CD4-positive, alpha-beta memory T cell (primary cell): ENCODE measurements around the gene MTCL3.

Source experiments
- CTCF ChIA-PET: fragments of 350-600 bp; sonication (Branson Sonifier 250); formaldehyde crosslinking; loops from one replicate; lab custom pipeline; 2021; ENCODE audit warnings: inconsistent platforms; ENCODE audit not compliant: partially characterized antibody; lab: Charles Lee
- POLR2A ChIA-PET: fragments of 350-600 bp; sonication (Branson Sonifier 250); formaldehyde crosslinking; loops from one replicate; lab custom pipeline; 2021; ENCODE audit not compliant: partially characterized antibody; lab: Charles Lee
- DNase-seq, 5 donors: peaks; one replicate each; pipeline versions ENCODE4 v3.0.0 to v3.0.0-alpha.2; 2020 to 2022; ENCODE audit warnings: mixed read lengths in 1 of 5
- H3K27ac ChIP-seq: one replicate; pipeline ENCODE4 v1.7.0; 2013; ENCODE audit warnings: low read depth, low read length
- H3K27me3 ChIP-seq: 2 replicates; pipeline ENCODE4 v1.7.0; 2013; ENCODE audit warnings: mild to moderate bottlenecking, low read length, moderate library complexity; ENCODE audit not compliant: insufficient read depth
- H3K36me3 ChIP-seq: 2 replicates; pipeline ENCODE4 v1.7.0; 2013; ENCODE audit warnings: mild to moderate bottlenecking, low read length, moderate library complexity; ENCODE audit not compliant: insufficient read depth
- H3K4me1 ChIP-seq: 2 replicates; pipeline ENCODE4 v1.7.0; 2013; ENCODE audit warnings: mild to moderate bottlenecking, low read length, moderate library complexity; ENCODE audit not compliant: insufficient read depth
- H3K4me3 ChIP-seq, 2 donors: one replicate each; pipeline ENCODE4 v1.7.0; 2013; ENCODE audit warnings: low read length in 2 of 2, mild to moderate bottlenecking in 1 of 2
- H3K9me3 ChIP-seq, 2 donors: one replicate each; pipeline ENCODE4 v1.7.0; 2013; ENCODE audit warnings: low read length in 2 of 2, control low read depth in 1 of 2; ENCODE audit not compliant: control insufficient read depth in 1 of 2
- H3K27ac Mint-ChIP-seq, 7 donors: one replicate each; pipeline ENCODE4 v1.8.0; 2020 to 2021; ENCODE audit warnings: mixed read lengths in 7 of 7, mild to moderate bottlenecking in 6 of 7, inconsistent platforms in 3 of 7, moderate library complexity in 3 of 7
- H3K27me3 Mint-ChIP-seq, 2 donors: one replicate each; pipeline ENCODE4 v1.8.0; 2020 to 2021; ENCODE audit warnings: mixed read lengths in 2 of 2
- H3K36me3 Mint-ChIP-seq, 2 donors: one replicate each; pipeline ENCODE4 v1.8.0; 2020 to 2021; ENCODE audit warnings: mixed read lengths in 2 of 2, inconsistent platforms in 1 of 2, mild to moderate bottlenecking in 1 of 2
- H3K4me1 Mint-ChIP-seq, 4 donors: one replicate each; pipeline ENCODE4 v1.8.0; 2020 to 2021; ENCODE audit warnings: mixed read lengths in 4 of 4, mild to moderate bottlenecking in 1 of 4
- H3K4me3 Mint-ChIP-seq, 8 donors: one replicate each; pipeline ENCODE4 v1.8.0; 2020 to 2021; ENCODE audit warnings: mixed read lengths in 8 of 8, mild to moderate bottlenecking in 7 of 8, moderate library complexity in 6 of 8, inconsistent platforms in 3 of 8
- H3K9me3 Mint-ChIP-seq, 8 donors: one replicate each; pipeline ENCODE4 v1.8.0; 2020 to 2021; ENCODE audit warnings: mixed read lengths in 8 of 8, mild to moderate bottlenecking in 5 of 8, inconsistent platforms in 3 of 8, moderate library complexity in 1 of 8
- intact Hi-C: fragments of 100-400 bp; cut with micrococcal nuclease; formaldehyde crosslinking; loops from one replicate; pipeline ENCODE4 v1.15.1; 2023

MTCL3 gene

DNA sequence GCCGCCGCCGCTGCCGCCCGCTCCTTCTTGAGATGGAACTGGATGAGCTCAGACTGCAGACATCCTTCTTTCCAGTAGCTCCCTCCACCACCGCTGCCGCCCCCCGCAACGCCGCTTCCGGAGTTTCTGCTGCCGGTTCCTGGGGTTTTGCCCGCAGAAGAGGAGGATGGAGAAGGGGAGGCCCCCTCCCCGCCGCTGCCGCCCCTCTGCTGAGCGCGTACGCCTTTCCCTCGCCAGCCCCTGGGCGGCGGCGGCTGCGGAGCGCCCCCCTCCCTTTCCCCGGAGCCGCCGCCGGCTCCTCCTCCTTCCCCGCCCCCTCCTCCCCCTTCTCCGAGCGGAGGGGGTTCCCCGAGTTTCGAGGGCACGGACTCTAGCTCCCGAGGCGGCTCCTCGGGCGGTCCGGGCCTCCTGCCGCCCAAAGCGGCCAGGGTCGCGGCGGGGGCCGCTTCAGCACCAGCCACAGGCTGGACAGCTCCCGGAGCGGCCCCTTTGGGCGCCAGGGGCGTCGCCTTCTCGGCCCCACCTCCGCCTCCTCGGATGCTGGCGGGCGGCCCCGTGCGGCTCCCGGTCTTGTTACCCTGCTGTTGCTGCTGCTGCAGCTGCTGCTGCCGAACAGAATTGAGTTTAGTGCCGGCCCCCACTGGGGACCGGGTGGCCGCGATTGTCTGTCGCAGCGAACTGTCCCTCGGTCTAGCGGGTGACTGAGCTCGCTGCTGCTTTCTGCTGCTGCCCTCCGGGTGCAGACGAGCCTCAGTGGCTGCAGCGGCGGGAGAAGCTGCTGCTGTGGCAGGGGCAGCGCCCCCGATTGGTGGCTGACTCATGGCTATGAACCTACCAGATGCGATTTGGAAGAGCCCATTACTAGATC is 3.1 kb downstream of the MTCL3 start:
- Mint-ChIP-seq H3K36me3 (peaks cover 2 to 7% of the 10 kb centered on the region in 2 donors), H3K4me3 (peak overlapping the region; percentile 83 to 96 (median 92)), H3K9me3 (no peaks in the 10 kb centered on the region), H3K27me3 (peaks cover 9 to 15% of the 10 kb centered on the region in 2 donors), H3K27ac (peak overlapping the region; percentile 43 to 93 (median 88)), H3K4me1 (peaks cover 26 to 51% (median 38%) of the 10 kb centered on the region in 4 donors)
- no peaks in the 10 kb centered on the region for H3K36me3 ChIP-seq
- peak overlapping the region; percentile 50 for H3K27ac ChIP-seq
- intact Hi-C loops, result loop anchor here (1.0 to 5.0 kb wide), 6 partner anchors 23 to 1734 kb away; partner anchors contain the start of gene ECHDC1
- peaks cover 40% of the 10 kb centered on the region for H3K4me1 ChIP-seq
- POLR2A ChIA-PET, result interaction anchor here (0.8 to 3.3 kb wide), 12 partner anchors 16 to 1735 kb away, joined by 3 to 31 read pairs (median 4); partner anchors contain the start of genes ECHDC1, RNF146 and TRMT11
- no peaks in the 10 kb centered on the region for H3K9me3 ChIP-seq
- peak overlapping the region; percentile 54 to 61 for H3K4me3 ChIP-seq
- H3K27me3 ChIP-seq, result peaks cover 16% of the 10 kb centered on the region
- peak; percentile 74 to 82 (median 79) for DNase-seq
- CTCF ChIA-PET, result interaction anchor here (0.6 to 9.0 kb wide), 34 partner anchors 8 to 1983 kb away, joined by 3 to 125 read pairs (median 4); partner anchors contain the start of genes HINT3, PTPRK and RNF146

DNA sequence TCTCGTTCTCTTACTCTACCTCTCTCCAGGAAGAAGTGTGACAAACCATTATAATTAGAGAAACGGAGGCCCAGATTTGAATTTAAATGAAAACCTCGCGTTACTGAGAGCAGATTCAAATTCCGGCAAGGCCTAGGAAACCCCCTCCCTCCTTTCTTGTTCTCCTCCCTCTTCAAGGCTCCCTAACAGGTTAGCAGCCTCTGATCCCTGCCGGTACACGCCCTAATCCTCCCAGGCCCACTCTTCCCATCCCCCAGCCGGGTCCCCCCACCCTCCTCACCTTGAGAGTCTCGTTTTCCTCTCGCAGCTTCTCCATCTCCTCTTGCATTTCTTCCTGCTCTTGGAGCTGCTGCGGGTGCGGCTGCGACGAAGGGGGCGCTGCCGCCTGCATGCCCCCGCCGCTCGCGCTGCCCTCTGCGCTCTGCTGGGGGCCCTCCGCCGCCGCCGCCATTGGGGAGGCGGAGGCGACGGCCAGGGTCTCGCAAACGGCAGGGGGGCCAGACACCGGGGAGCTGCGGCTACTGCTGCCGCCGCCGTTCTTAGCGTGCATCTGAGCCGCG is 3.8 kb downstream of the MTCL3 start:
- peaks cover 13% of the 10 kb centered on the region for H3K27me3 ChIP-seq
- Mint-ChIP-seq H3K27ac (peak overlapping the region; percentile 64 to 93 (median 89)), H3K9me3 (no peaks in the 10 kb centered on the region), H3K36me3 (peaks cover 2 to 9% of the 10 kb centered on the region in 2 donors), H3K27me3 (peaks cover 9 to 15% of the 10 kb centered on the region in 2 donors), H3K4me1 (peaks cover 26 to 51% (median 38%) of the 10 kb centered on the region in 4 donors), H3K4me3 (peak overlapping the region; percentile 83 to 96 (median 94))
- CTCF ChIA-PET, result interaction anchor here (1.0 to 9.0 kb wide), 20 partner anchors 8 to 1984 kb away, joined by 3 to 125 read pairs (median 6); partner anchors contain the start of genes PTPRK and RNF146
- intact Hi-C loops, result loop anchor here (5.0 kb wide), 1 partner anchor 1733 kb away; no protein-coding TSS in a partner anchor
- peak in 1 of 5 donors; percentile 55 for DNase-seq
- no peaks in the 10 kb centered on the region for H3K36me3 ChIP-seq
- no peaks in the 10 kb centered on the region for H3K9me3 ChIP-seq
- H3K4me3 ChIP-seq, result peak overlapping the region; percentile 25 to 61
- H3K4me1 ChIP-seq, result peaks cover 40% of the 10 kb centered on the region
- POLR2A ChIA-PET, result interaction anchor here (0.9 to 3.3 kb wide), 8 partner anchors 15 to 1735 kb away, joined by 3 to 31 read pairs (median 3); partner anchors contain the start of gene RNF146
- H3K27ac ChIP-seq, result peak overlapping the region; percentile 50

DNA sequence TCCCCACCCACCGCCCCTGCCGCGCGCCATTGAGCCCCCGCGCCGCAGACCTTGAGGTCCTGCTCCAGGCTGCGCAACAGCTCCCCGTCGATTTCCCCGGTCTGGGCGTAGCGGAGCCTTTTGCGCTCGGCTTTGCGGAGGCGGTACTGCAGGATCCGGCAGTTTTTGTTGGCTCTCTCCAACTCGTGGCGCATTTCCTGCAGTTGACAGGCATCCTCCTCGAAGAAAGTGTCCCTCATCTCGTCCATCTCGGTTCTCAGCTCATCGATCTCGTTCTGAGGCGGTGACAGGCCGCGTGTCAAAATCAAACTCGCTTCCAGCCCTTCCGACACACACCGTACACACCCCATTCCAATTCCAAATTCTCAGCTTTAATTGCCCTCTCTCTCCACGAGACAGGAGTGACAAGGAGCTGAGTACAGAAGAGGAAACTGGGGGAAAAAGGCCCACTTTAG is 4.3 kb downstream of the MTCL3 start:
- peaks cover 40% of the 10 kb centered on the region for H3K4me1 ChIP-seq
- Mint-ChIP-seq H3K27me3 (peaks cover 5 to 12% of the 10 kb centered on the region in 2 donors), H3K27ac (peak overlapping the region; percentile 64 to 93 (median 89)), H3K9me3 (no peaks in the 10 kb centered on the region), H3K36me3 (peaks cover 2 to 14% of the 10 kb centered on the region in 2 donors), H3K4me1 (peaks cover 26 to 51% (median 38%) of the 10 kb centered on the region in 4 donors), H3K4me3 (peak overlapping the region; percentile 83 to 96 (median 94))
- peak overlapping the region; percentile 25 to 61 for H3K4me3 ChIP-seq
- CTCF ChIA-PET, result interaction anchor here (1.1 to 9.0 kb wide), 11 partner anchors 7 to 249 kb away, joined by 3 to 125 read pairs (median 26); partner anchors contain the start of gene RNF146
- peak overlapping the region; percentile 50 for H3K27ac ChIP-seq
- intact Hi-C loops, result loop anchor here (5.0 kb wide), 1 partner anchor 1732 kb away; no protein-coding TSS in a partner anchor
- DNase-seq, result peak; percentile 52 to 73 (median 64)
- no peaks in the 10 kb centered on the region for H3K9me3 ChIP-seq
- POLR2A ChIA-PET, result interaction anchor here (1.2 to 3.3 kb wide), 5 partner anchors 14 to 248 kb away, joined by 3 to 31 read pairs (median 6); partner anchors contain the start of gene RNF146
- no peaks in the 10 kb centered on the region for H3K36me3 ChIP-seq
- peaks cover 8% of the 10 kb centered on the region for H3K27me3 ChIP-seq

DNA sequence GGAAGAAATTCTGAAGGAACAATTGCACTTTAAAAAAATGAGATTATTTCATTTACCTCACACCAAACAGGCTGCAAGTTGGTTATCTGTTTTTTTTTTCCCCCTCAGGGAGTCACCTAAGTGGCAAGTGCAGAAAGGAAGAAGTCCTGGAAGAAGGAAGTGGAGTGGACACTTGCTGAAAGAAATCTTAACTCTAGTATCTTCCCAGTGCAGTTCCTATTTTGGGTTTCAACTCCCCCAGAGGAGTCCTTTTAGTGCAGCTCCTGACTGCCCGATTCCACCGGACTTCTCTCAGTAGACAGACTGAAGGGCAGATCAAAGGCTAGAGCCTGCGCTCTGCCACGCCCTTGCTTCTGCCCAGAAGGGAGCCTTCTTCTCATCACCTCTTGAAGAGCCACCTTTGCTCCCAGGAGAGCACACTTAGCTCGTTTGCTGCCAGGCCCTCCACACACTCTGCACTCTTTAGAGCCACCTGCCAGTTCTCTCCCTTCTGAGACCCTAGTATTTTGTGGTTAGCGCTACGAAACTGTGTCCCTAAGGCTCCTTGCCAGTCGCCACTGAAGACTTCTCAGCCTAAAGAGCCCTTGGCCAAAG is 4.9 kb downstream of the MTCL3 start:
- peak overlapping the region in 1 of 2 donors; percentile 61 for H3K4me3 ChIP-seq
- no peaks in the 10 kb centered on the region for H3K9me3 ChIP-seq
- ChIA-PET CTCF (interaction anchor here (1.1 to 9.0 kb wide), 10 partner anchors 7 to 248 kb away, joined by 3 to 125 read pairs (median 34); partner anchors contain the start of gene RNF146), POLR2A (interaction anchor here (1.2 to 3.3 kb wide), 4 partner anchors 17 to 247 kb away, joined by 3 to 31 read pairs (median 11); partner anchors contain the start of gene RNF146)
- peak overlapping the region; percentile 50 for H3K27ac ChIP-seq
- H3K27me3 ChIP-seq, result peaks cover 3% of the 10 kb centered on the region
- H3K36me3 ChIP-seq, result no peaks in the 10 kb centered on the region
- H3K27me3 Mint-ChIP-seq, result peaks cover 2 to 9% of the 10 kb centered on the region in 2 donors
- DNase-seq, result no peak
- intact Hi-C loops, result no loop called here
- peak overlapping the region in 6 of 7 donors; percentile 33 to 93 (median 87) for H3K27ac Mint-ChIP-seq
- H3K4me1 Mint-ChIP-seq, result peaks cover 23 to 47% (median 35%) of the 10 kb centered on the region in 4 donors
- H3K36me3 Mint-ChIP-seq, result peaks cover 2 to 17% of the 10 kb centered on the region in 2 donors
- peaks cover 35% of the 10 kb centered on the region for H3K4me1 ChIP-seq
- H3K9me3 Mint-ChIP-seq, result no peaks in the 10 kb centered on the region
- H3K4me3 Mint-ChIP-seq, result peak overlapping the region; percentile 83 to 96 (median 94)

DNA sequence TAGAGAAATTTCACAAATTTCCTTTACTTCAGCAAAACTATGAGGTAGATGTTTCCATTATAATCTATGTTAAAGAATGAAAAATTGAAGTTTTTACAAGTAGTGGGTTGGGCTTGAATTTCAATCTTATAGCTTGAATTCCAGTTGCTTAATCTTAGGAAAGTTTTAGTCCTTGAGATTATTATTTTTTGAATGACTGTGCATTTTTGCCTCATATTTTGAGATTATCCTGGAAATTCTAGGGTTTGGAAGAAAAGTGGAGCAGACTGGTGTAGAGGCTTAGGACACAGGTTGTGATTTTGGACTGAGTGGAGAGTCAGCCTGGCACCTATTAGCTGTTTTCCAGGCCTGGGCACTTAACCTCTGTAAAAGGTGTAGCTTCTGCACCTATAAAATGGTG is 5.7 kb downstream of the MTCL3 start:
- H3K27ac ChIP-seq, result no peak overlapping the region
- Mint-ChIP-seq H3K27me3 (peaks cover 0 to 2% of the 10 kb centered on the region in 2 donors), H3K27ac (peak overlapping the region in 2 of 7 donors; percentile 54 to 89), H3K9me3 (no peaks in the 10 kb centered on the region), H3K4me3 (peak overlapping the region in 2 of 8 donors; percentile 46 to 93), H3K4me1 (peaks cover 16 to 39% (median 27%) of the 10 kb centered on the region in 4 donors), H3K36me3 (peaks cover 8 to 24% of the 10 kb centered on the region in 2 donors)
- ChIA-PET CTCF (interaction anchor here (1.6 to 9.0 kb wide), 3 partner anchors 14 to 27 kb away, joined by 4 to 125 read pairs (median 68); no protein-coding TSS in a partner anchor), POLR2A (no interaction called here)
- intact Hi-C loops, result no loop called here
- no peaks in the 10 kb centered on the region for H3K9me3 ChIP-seq
- H3K27me3 ChIP-seq, result no peaks in the 10 kb centered on the region
- no peak overlapping the region for H3K4me3 ChIP-seq
- no peak for DNase-seq
- H3K4me1 ChIP-seq, result peaks cover 28% of the 10 kb centered on the region
- H3K36me3 ChIP-seq, result no peaks in the 10 kb centered on the region

GRCh38 chr6:127510876-127511275 is 8.3 kb downstream of the MTCL3 start:
- CTCF ChIA-PET, result interaction anchor here (1.0 to 9.0 kb wide), 3 partner anchors 6 to 25 kb away, joined by 3 to 125 read pairs (median 49); partner anchors contain the start of gene MTCL3

More at GRCh38 chr6:127510876-127511275, 8.3 kb downstream of the MTCL3 start:
- H3K4me3 Mint-ChIP-seq, result no peak overlapping the region
- Histone ChIP-seq H3K4me1 (peaks cover 12% of the 10 kb centered on the region), H3K9me3 (no peaks in the 10 kb centered on the region), H3K4me3 (no peak overlapping the region), H3K27me3 (no peaks in the 10 kb centered on the region), H3K36me3 (no peaks in the 10 kb centered on the region), H3K27ac (no peak overlapping the region)
- H3K36me3 Mint-ChIP-seq, result peaks cover 12 to 24% of the 10 kb centered on the region in 2 donors
- H3K27ac Mint-ChIP-seq, result peak overlapping the region in 1 of 7 donors; percentile 8
- no peaks in the 10 kb centered on the region for H3K9me3 Mint-ChIP-seq
- POLR2A ChIA-PET, result no interaction called here
- intact Hi-C loops, result no loop called here
- no peaks in the 10 kb centered on the region for H3K27me3 Mint-ChIP-seq
- peaks cover 9 to 20% (median 15%) of the 10 kb centered on the region in 4 donors for H3K4me1 Mint-ChIP-seq
- no peak for DNase-seq
